ENCODE measurements around the gene ATAD3B.
"Not testable (repeated sequence)": the region's sequence is repeated elsewhere in the genome, so short reads cannot be mapped to it uniquely, and the experiment has no call there.

Gene ATAD3B

DNA sequence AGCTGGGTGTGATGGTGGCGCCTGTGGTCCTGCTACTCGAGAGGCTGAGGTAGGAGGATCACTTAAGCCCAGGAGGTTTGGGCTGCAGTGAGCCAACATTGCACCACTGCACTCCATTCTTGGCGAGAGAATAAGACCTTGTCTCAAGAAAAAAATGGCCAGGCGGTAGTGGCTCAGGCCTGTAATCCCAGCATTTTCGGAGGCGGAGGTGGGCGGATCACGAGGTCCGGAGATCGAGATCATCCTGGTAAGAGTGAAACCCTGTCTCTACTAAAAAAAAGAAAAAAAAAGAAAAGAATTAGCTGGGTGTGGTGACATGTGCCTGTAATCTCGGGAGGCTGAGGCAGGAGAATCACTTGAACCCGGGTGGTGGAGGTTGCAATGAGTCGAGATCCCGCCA lies 11.3 kb downstream of the ATAD3B start:
- in situ Hi-C loops (cut with HindIII; ENCODE audit: low pct_ligation_motif_present, low sequenced_read_pairs), result no loop called here
- Histone ChIP-seq H3K4me3 (ENCODE audit: low read depth, low read length) (no peak overlapping the region), H3K27me3 (replicated peaks) (no peaks in the 10 kb centered on the region), H3K36me3 (replicated peaks) (peaks cover 48% of the 10 kb centered on the region), H3K27ac (no peak overlapping the region)
- no peak for DNase-seq
- TF ChIP-seq, protein P1, sequence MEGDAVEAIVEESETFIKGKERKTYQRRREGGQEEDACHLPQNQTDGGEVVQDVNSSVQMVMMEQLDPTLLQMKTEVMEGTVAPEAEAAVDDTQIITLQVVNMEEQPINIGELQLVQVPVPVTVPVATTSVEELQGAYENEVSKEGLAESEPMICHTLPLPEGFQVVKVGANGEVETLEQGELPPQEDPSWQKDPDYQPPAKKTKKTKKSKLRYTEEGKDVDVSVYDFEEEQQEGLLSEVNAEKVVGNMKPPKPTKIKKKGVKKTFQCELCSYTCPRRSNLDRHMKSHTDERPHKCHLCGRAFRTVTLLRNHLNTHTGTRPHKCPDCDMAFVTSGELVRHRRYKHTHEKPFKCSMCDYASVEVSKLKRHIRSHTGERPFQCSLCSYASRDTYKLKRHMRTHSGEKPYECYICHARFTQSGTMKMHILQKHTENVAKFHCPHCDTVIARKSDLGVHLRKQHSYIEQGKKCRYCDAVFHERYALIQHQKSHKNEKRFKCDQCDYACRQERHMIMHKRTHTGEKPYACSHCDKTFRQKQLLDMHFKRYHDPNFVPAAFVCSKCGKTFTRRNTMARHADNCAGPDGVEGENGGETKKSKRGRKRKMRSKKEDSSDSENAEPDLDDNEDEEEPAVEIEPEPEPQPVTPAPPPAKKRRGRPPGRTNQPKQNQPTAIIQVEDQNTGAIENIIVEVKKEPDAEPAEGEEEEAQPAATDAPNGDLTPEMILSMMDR (IDR thresholded peaks at IDR 0.05; ENCODE audit: low read depth, low read length, missing control alignments), result no peak

DNA sequence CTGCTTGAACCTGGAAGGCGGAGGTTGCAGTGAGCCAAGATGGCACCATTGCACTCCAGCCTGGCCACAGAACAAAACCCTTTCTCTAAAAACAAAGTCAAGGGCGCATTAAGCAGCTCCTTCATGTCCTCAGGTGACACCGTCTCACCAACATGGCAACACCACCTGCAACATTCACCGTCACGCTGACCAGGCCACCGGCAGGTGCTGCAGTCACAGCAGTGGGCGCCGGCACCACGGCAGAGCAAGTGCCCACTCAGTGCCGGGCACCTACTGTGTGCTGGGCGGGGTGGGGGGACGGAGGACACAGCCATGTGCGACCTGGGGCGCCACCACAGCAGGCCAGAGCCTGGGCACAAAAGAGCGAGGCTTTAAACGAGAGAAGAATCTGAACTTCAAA lies 12.1 kb downstream of the ATAD3B start:
- TF ChIP-seq, protein P1 (IDR thresholded peaks at IDR 0.05; ENCODE audit: low read depth, low read length, missing control alignments), result no peak
- in situ Hi-C loops (cut with HindIII; ENCODE audit: low pct_ligation_motif_present, low sequenced_read_pairs), result no loop called here
- H3K27ac ChIP-seq, result no peak overlapping the region
- no peaks in the 10 kb centered on the region for H3K27me3 ChIP-seq (replicated peaks)
- H3K36me3 ChIP-seq (replicated peaks), result peaks cover 48% of the 10 kb centered on the region
- no peak for DNase-seq
- no peak overlapping the region for H3K4me3 ChIP-seq (ENCODE audit: low read depth, low read length)

DNA sequence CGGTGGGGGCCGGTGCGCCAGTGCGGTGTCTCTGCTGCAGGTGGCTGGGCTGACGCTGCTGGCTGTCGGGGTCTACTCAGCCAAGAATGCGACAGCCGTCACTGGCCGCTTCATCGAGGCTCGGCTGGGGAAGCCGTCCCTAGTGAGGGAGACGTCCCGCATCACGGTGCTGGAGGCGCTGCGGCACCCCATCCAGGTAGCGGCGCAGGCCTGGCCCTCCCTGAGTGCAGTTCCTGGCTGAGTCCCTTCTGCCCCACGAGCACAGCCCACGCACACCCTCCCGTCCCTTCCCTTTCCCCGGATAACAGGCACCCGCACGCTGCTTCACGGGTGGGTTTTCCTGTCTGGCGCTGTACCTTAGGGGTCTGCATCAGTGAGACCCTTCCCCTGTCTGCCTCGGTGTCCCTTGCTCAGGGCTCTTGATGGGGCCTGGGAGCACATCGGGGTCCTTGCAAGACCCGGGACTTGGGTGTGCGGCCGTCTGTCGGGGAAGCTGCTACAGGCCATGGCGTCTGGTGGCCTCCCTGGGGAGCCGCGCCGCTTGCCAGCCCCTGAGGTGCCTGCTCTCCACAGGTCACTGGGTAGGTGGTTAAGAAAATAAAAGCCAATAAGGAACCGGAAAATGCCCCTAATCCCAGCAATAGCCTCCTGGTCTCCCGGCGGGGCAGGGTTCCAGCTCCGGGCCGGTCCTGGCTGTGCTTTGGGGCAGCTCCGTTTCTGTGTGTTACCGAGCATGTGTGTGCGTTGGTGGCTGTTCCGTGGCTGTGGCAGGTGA lies 13.6 kb downstream of the ATAD3B start:
- H3K36me3 ChIP-seq (replicated peaks), result peaks cover 48% of the 10 kb centered on the region
- DNase-seq; H3K27ac ChIP-seq; H3K4me3 ChIP-seq (ENCODE audit: low read depth, low read length); H3K27me3 ChIP-seq (replicated peaks); in situ Hi-C loops (cut with HindIII; ENCODE audit: low pct_ligation_motif_present, low sequenced_read_pairs): not testable (repeated sequence)

DNA sequence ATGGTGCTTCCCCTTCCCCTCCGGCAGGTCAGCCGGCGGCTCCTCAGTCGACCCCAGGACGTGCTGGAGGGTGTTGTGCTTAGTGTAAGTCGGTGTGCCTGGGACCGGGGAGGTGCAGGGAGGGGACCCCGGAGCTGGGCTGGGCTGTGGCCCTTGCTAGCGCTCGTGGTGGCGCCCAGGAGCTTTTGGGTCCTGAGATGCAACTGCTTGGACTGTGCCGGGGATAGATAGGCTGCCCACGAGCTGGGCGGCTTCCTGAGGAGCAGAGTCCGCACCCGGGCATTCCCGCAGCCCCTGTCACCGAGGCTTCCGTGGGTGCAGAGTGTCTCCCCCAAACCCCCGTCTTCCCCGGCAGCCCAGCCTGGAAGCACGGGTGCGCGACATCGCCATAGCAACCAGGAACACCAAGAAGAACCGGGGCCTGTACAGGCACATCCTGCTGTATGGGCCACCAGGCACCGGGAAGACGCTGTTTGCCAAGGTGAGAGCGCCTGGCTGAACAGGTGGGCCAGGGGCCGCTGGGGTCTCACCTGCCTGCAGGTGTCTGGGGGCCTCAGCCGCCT lies 14.3 kb downstream of the ATAD3B start:
- H3K4me3 ChIP-seq (ENCODE audit: low read depth, low read length); in situ Hi-C loops (cut with HindIII; ENCODE audit: low pct_ligation_motif_present, low sequenced_read_pairs); H3K27me3 ChIP-seq (replicated peaks); DNase-seq; H3K27ac ChIP-seq: not testable (repeated sequence)
- H3K36me3 ChIP-seq (replicated peaks), result peaks cover 50% of the 10 kb centered on the region

DNA sequence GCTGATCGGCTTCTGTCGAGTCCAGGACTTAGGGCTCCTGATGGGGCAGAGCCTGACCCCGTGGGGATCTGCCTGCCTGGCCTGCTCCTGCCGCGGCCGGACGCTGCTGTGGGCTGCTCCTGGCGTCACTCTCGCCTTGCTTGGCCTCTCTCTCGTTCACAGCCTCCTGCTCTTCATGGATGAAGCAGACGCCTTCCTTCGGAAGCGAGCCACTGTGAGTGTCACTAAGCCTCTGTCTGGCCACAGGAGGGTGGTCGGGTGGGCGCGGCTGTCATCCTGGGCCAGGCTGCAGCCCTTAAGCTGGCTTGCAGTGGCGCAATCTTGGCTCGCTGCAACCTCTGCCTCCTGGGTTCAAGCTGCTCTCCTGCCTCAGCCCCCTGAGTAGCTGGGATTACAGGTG lies 16.1 kb downstream of the ATAD3B start:
- TF ChIP-seq, protein P1 (IDR thresholded peaks at IDR 0.05; ENCODE audit: low read depth, low read length, missing control alignments), result no peak
- Histone ChIP-seq H3K27ac (no peak overlapping the region), H3K4me3 (ENCODE audit: low read depth, low read length) (no peak overlapping the region), H3K36me3 (replicated peaks) (peaks cover 63% of the 10 kb centered on the region), H3K27me3 (replicated peaks) (no peaks in the 10 kb centered on the region)
- no peak for DNase-seq
- in situ Hi-C loops (cut with HindIII; ENCODE audit: low pct_ligation_motif_present, low sequenced_read_pairs), result no loop called here

DNA sequence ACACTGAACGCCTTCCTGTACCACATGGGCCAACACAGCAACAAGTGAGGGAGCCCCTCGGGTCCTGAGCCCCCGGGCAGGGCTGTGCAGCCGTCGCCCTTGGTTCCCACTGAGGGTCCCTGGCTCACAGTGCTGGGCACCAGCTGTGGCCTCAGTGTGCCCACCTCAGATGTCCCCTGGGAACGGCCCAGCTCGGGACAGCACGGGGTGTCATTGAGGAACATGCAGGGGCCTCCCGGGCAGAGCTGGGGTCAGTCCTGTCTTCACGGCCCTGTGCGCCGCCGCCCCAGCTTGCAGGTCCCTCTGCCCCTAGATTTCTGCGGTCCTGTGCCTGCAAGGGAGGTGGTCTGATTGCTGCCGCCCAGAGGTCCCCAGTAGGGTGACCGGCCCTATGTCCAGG lies 17.7 kb downstream of the ATAD3B start:
- TF ChIP-seq, protein P1 (IDR thresholded peaks at IDR 0.05; ENCODE audit: low read depth, low read length, missing control alignments), result no peak
- H3K4me3 ChIP-seq (ENCODE audit: low read depth, low read length), result no peak overlapping the region
- no peaks in the 10 kb centered on the region for H3K27me3 ChIP-seq (replicated peaks)
- DNase-seq, result no peak
- H3K36me3 ChIP-seq (replicated peaks), result peaks cover 59% of the 10 kb centered on the region
- no peak overlapping the region for H3K27ac ChIP-seq
- in situ Hi-C loops (cut with HindIII; ENCODE audit: low pct_ligation_motif_present, low sequenced_read_pairs), result no loop called here

DNA sequence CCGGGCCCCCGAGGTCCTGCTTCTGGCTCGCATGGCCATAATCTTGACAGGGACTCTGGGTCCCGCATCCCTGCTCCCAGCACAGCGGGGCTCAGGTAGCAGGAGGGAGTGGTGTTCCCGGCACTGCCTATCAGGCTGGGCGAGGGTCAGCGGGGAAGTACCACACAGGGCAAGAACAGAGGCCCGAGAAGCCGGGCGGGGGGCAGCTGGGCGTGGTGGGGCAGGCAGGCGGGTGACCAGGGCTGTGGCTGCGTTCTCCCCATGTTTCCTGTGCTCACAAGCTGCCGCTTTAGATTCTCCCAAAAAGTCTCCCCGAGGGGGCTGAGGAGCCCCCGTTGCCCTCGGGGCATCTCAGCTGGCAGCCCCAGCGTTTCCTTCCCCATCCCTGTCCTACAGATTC lies 18.3 kb downstream of the ATAD3B start:
- in situ Hi-C loops (cut with HindIII; ENCODE audit: low pct_ligation_motif_present, low sequenced_read_pairs), result no loop called here
- Histone ChIP-seq H3K27ac (no peak overlapping the region), H3K36me3 (replicated peaks) (peaks cover 61% of the 10 kb centered on the region), H3K27me3 (replicated peaks) (no peaks in the 10 kb centered on the region), H3K4me3 (ENCODE audit: low read depth, low read length) (no peak overlapping the region)
- TF ChIP-seq, protein P1 (IDR thresholded peaks at IDR 0.05; ENCODE audit: low read depth, low read length, missing control alignments), result no peak
- no peak for DNase-seq

Measured in brain microvascular endothelial cell (primary cell).